HUES64 (cell line): ENCODE measurements around the gene ADAM12.
"Not testable (repeated sequence)": the region's sequence is repeated elsewhere in the genome, so short reads cannot be mapped to it uniquely, and the experiment has no call there.

ENCODE experiments used
- H3K27ac ChIP-seq: 2 replicates; pipeline ENCODE4 v1.7.0; 2013; ENCODE audit warnings: low read depth, low read length, inconsistent platforms
- H3K27me3 ChIP-seq: 2 replicates; pipeline ENCODE4 v1.6.1; 2013; ENCODE audit warnings: mild to moderate bottlenecking, low read length; ENCODE audit not compliant: insufficient read depth
- H3K36me3 ChIP-seq: 2 replicates; pipeline ENCODE4 v1.6.1; 2013; ENCODE audit warnings: mild to moderate bottlenecking, low read length; ENCODE audit not compliant: insufficient read depth
- H3K4me1 ChIP-seq: 2 replicates; pipeline ENCODE4 v1.6.1; 2013; ENCODE audit warnings: mild to moderate bottlenecking, low read length, moderate library complexity; ENCODE audit not compliant: insufficient read depth
- H3K4me3 ChIP-seq: 2 replicates; pipeline ENCODE4 v1.5.1; 2013; ENCODE audit warnings: mild to moderate bottlenecking, low read length, moderate library complexity
- H3K9ac ChIP-seq: 2 replicates; pipeline ENCODE4 v1.6.1; 2013; ENCODE audit warnings: mild to moderate bottlenecking, low read depth, low read length
- H3K9me3 ChIP-seq: 2 replicates; pipeline ENCODE4 v1.6.1; 2013; ENCODE audit warnings: low read depth, low read length; ENCODE audit not compliant: insufficient read depth
- WGBS: fragments of 150-250, 120-280 bp; methylation state at CpG from one replicate; pipeline ENCODE4 v1.1.7; 2013; ENCODE audit warnings: missing lambda C conversion rate; 5-methylcytosine and 5-hydroxymethylcytosine counted together

The ADAM12 gene

DNA sequence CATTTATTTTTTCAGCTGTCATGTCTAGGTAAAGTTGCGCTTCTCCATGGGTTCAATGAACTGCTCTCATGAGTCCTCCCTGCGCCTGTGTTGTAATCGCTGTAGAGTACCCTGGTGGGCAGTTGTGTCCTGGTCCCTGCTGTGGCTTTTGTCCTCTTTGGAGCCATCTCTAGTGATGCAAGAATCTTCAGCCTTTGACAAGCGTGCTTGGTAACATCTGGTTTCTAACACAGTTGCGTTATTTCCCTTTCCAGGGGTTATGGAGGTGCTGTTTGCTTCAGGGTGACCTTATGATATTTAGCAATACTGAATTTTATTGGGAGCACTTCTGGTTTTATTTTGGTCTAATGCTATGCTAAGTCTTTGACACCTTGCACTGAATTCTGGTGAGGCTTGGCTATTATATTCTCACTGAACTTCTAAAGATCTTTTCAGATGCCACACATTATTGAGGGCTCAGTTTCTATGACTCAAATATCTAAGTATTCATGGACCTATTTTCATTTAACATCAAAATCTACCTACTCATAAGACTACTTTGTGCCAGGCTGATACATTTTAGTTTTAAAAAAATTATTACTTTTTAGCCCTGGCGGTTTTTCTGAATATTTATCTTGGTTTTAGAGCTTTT, 403.3 kb downstream of the ADAM12 start:
- H3K36me3 ChIP-seq, result no peaks in the 10 kb centered on the region
- H3K9ac ChIP-seq, result no peak overlapping the region
- H3K27me3 ChIP-seq, result no peaks in the 10 kb centered on the region
- H3K4me3 ChIP-seq, result no peak overlapping the region
- WGBS, result 94% methylated on average over 5 of the region's 6 CpGs
- no peak overlapping the region for H3K27ac ChIP-seq
- H3K9me3 ChIP-seq, result no peaks in the 10 kb centered on the region
- peaks cover 8% of the 10 kb centered on the region; the same call in 1 of the 2 replicates for H3K4me1 ChIP-seq

DNA sequence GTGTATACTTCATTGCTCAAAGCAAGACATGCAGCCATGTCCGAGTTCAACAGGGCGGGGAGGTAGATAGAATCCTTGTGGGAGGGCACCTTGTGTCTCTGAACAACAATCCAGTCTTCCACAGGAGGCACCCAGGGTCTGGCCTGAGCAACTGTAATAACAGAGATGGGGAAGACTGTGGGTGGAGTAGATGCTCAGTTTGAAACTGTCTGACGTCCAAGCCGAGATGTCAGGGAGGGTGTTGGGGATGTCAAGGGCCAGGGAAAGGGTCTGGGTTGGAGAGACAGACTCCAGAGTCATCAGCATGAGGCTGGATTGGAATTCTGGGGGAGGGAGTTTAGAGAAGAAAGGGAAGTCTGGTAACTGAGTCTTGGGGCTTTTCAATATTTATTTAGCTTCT, 403.9 kb downstream of the ADAM12 start:
- Histone ChIP-seq H3K4me3 (no peak overlapping the region), H3K36me3 (no peaks in the 10 kb centered on the region), H3K27me3 (no peaks in the 10 kb centered on the region), H3K27ac (no peak overlapping the region), H3K9ac (no peak overlapping the region), H3K4me1 (peaks cover 8% of the 10 kb centered on the region; the same call in 1 of the 2 replicates), H3K9me3 (no peaks in the 10 kb centered on the region)
- 82% methylated on average over 4 of the region's 4 CpGs for WGBS

DNA sequence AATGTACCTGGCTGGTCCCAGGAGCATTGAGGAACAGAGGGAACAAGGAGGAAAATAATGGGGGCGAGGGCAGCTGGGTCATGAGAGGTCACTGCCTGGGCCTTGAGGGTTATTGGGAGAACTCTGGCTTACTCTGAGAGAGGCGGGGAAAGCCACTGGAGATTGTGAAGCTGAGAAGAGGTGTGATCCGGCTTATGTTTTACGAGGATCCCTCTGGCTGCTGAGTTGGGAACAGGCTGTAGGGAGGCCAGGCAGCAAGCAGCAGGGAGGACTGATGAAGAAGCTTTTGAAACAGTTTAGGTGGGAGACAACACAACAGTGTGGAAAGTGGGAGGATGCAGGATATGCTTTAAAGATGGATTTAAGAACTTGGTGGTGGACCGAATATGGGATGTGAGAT, 404.6 kb downstream of the ADAM12 start:
- Histone ChIP-seq H3K27ac (no peak overlapping the region), H3K9me3 (no peaks in the 10 kb centered on the region), H3K9ac (no peak overlapping the region), H3K4me1 (peaks cover 8% of the 10 kb centered on the region; the same call in 1 of the 2 replicates), H3K4me3 (no peak overlapping the region), H3K27me3 (no peaks in the 10 kb centered on the region), H3K36me3 (no peaks in the 10 kb centered on the region)
- WGBS, result 89% methylated on average over 5 of the region's 5 CpGs

DNA sequence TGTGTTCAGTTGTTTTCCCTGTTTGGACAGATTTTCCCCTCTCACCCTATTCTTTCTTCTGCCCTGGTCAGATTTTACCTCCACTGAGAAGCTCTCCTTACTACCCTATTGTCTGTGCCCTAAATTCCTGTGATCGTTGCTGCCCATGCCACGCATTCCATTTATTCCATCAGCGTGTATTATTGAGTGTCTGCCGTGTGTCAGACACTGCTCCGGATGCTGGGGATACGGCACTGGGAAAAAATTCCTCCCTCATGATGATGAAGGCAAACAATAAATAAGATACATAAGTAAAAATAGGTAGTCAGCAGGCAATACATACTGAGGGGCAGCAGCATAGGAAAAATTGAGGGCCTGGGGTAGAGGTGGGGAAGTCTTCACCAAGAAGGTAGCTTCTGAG, 405.1 kb downstream of the ADAM12 start:
- Histone ChIP-seq H3K4me3 (no peak overlapping the region), H3K4me1 (peaks cover 8% of the 10 kb centered on the region; the same call in 1 of the 2 replicates), H3K9ac (no peak overlapping the region), H3K36me3 (no peaks in the 10 kb centered on the region), H3K27me3 (no peaks in the 10 kb centered on the region), H3K9me3 (no peaks in the 10 kb centered on the region), H3K27ac (no peak overlapping the region)
- WGBS, result 88% methylated on average over 6 of the region's 6 CpGs

DNA sequence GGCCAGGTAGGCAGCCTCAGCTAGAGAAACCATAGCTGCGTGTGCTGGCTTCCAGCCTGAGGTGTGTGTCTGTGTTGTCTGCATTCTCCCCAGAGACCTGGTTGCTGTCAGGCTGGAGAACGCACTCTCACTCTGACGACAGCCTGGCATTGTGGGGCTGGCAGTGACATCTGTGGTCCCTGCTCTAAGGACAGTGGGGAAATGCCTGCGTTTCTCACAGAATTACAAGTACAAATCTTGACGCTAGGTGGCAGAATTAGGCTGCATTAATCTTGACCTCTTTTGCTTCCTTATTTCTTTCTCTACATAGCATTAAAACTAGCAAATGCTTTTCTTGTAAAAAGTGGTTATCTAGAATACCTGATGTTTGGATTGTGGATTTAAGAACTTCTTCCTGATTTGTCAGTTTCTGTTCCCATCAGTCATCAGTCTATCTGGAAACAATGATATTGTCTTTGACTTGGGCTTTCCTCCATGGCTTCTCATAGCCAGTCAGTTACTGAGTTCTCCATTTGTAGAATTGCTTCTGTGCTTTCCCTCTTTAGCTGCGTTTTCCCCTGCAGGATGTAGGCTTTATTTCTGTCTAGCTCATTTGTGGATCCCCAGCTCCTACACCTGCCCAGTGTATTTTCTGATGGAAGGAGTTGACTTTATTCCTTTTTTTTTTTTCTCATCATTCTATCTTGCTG, 405.9 kb downstream of the ADAM12 start:
- Histone ChIP-seq H3K4me3 (no peak overlapping the region), H3K36me3 (no peaks in the 10 kb centered on the region), H3K9ac (no peak overlapping the region), H3K27me3 (no peaks in the 10 kb centered on the region), H3K9me3 (no peaks in the 10 kb centered on the region), H3K4me1 (peaks cover 8% of the 10 kb centered on the region; the same call in 1 of the 2 replicates), H3K27ac (no peak overlapping the region)
- 13% methylated on average over 6 of the region's 6 CpGs for WGBS

DNA sequence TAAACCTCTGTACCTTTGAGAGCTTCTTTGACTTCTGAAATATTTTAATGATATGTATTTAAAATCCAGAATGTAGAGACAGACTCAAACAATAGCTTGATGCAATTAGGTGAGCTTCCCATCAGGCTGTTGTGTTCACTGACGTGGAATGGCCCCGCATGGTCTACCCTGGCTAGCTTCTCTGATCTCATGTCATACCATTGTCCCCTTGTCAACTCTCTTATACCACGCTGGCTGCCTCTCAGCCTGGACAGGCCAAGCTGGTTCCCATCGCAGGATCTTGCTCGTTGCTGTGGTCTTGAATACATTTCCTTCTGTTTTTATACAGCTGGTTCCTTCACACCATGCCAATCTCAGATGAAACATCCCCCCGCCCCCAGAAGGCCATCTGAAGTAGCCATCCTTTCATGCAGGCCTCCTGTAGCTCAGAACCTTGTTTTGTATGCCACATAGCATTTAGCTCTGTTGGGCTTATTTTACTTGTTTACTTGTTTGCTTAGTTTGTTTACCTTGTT, 407.7 kb downstream of the ADAM12 start:
- Histone ChIP-seq H3K27ac (no peak overlapping the region), H3K36me3 (no peaks in the 10 kb centered on the region), H3K4me3 (no peak overlapping the region), H3K4me1 (peaks cover 8% of the 10 kb centered on the region; the same call in 1 of the 2 replicates), H3K9me3 (no peaks in the 10 kb centered on the region), H3K27me3 (no peaks in the 10 kb centered on the region), H3K9ac (no peak overlapping the region)
- WGBS, result 85% methylated on average over 6 of the region's 6 CpGs

DNA sequence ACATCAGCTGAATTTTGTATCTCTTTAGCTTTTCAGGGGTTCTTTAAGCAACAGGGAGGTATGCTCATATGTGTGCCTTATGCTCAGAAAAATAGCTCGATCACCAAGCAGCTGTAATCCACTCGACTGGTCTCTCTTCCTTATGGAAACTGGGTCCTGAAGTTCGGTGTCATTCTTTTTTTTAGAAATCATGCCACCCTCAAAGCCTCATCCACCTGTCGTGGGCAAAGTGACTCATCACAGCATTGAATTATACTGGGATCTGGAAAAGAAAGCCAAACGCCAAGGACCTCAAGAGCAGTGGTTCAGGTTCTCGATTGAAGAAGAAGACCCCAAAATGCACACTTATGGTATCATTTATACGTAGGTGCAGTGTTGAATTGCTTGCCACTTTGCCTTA, 408.3 kb downstream of the ADAM12 start:
- Histone ChIP-seq H3K27me3 (no peaks in the 10 kb centered on the region), H3K4me3 (no peak overlapping the region), H3K9me3 (no peaks in the 10 kb centered on the region), H3K4me1 (peaks cover 8% of the 10 kb centered on the region; the same call in 1 of the 2 replicates), H3K36me3 (no peaks in the 10 kb centered on the region), H3K9ac (no peak overlapping the region), H3K27ac (no peak overlapping the region)
- 94% methylated on average over 7 of the region's 7 CpGs for whole genome bisulfite sequencing

DNA sequence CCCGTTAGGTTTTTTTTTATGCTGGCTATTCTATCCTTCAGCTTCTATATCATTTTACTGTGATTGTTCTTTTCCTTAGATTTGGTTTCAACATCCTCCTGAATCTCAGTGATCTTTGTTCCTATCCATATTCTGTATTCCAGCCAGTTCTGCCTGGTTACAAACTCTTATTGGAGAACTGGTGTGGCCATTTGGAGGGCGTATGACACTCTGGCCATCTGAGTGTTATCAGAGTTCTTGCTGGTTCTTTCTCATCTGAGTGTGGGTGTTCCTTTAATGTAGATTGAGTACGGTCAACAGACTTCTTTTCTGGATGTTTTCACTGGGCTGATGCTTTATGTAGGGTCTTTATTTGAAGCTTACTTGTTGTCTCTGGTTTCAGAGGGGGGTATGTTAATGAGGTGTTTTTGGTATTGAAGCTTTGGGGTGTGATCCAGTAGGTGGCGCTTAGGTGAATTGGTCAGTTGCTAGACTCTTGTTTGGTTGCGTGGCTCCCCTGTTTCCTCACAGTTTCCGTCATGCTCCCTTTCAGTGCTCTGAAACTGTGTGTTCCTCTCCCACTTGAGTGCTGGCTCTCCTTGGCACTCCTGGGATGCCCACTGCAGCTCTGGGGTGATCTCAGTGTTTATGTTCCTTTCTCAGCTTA, 411.2 kb downstream of the ADAM12 start:
- Histone ChIP-seq H3K27ac (no peak overlapping the region), H3K4me1 (no peaks in the 10 kb centered on the region; the same call in 1 of the 2 replicates), H3K27me3 (no peaks in the 10 kb centered on the region), H3K36me3 (no peaks in the 10 kb centered on the region), H3K9me3 (no peaks in the 10 kb centered on the region), H3K9ac (no peak overlapping the region), H3K4me3 (no peak overlapping the region)
- WGBS, result 86% methylated on average over 6 of the region's 6 CpGs

DNA sequence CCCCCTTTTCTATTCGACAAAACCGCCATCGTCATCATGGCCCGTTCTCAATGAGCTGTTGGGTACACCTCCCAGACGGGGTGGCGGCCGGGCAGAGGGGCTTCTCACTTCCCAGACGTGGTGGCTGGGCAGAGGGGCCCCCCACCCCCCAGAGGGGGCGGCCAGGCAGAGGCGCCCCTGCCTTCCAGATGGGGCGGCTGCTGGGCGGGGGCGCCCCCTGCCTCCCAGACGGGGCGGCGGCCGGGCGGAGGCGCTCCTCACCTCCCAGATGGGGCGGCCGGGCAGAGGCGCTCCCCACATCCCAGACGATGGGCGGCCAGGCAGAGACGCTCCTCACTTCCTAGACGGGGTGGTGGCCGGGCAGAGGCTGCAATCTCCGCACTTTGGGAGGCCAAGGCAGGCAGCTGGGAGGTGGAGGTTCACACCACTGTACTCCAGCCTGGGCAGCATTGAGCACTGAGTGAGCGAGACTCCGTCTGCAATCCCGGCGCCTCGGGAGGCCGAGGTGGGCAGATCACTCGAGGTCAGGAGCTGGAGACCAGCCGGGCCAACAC, 418.1 kb downstream of the ADAM12 start:
- not testable (repeated sequence) for H3K9ac ChIP-seq, H3K36me3 ChIP-seq, H3K9me3 ChIP-seq, H3K27ac ChIP-seq, H3K27me3 ChIP-seq, H3K4me1 ChIP-seq, H3K4me3 ChIP-seq
- WGBS, result 95% methylated on average over 36 of the region's 36 CpGs

DNA sequence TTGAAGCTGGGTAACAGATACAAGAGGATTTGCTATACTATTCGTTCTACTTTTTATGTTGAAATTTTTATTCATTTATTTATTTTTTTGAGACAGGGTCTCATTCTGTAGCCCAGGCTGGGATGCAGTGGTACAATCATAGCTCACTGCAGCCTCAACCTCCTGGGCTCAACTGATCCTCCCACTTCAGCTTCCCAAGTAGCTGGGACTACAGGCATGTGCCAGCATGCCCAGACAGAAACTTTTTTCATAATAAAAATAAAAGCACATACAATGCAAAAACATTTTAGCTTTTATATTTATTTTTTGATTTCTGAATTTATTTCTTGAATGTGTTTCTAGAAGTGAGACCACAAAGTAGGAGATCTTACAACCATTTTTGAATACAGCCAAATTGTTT, 420.7 kb downstream of the ADAM12 start:
- Histone ChIP-seq H3K36me3 (no peaks in the 10 kb centered on the region), H3K9me3 (peaks cover 5% of the 10 kb centered on the region; the same call in 1 of the 2 replicates), H3K4me1 (no peaks in the 10 kb centered on the region), H3K27me3 (no peaks in the 10 kb centered on the region), H3K4me3 (no peak overlapping the region), H3K9ac (no peak overlapping the region), H3K27ac (no peak overlapping the region)
- no CpG with 5 or more reads among the region's 1 CpG for WGBS

DNA sequence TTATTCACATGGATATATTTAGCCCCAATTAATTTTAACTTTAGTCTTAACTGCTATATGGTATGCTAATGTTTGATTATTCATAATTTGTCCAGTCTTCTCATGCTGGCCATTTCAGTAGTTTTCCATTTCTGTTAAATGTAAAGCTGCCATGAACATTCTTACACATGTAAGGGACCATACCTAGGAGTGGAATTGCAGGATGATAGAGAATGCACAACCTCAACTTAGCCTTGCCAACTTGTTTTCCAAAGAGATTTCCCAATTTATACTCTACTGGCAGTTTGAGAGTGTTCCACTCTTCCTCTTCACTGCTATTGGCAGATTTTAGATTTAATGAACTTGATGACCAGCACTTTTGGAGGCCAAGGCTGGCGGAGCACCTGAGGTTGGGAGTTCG, 423.7 kb downstream of the ADAM12 start:
- Histone ChIP-seq H3K27me3 (no peaks in the 10 kb centered on the region), H3K4me1 (no peaks in the 10 kb centered on the region), H3K4me3 (no peak overlapping the region), H3K27ac (no peak overlapping the region), H3K9ac (no peak overlapping the region), H3K9me3 (peaks cover 5% of the 10 kb centered on the region; the same call in 1 of the 2 replicates), H3K36me3 (no peaks in the 10 kb centered on the region)
- WGBS, result 100% methylated on average over 2 of the region's 2 CpGs
